GM19099 (cell line): ENCODE measurements around the gene TAF15.
A peak's percentile ranks its signal among the peaks of the same experiment; 100 is the strongest.

Source experiments
- POLR2A ChIP-seq: IDR thresholded peaks from 3 replicates; pipeline ENCODE4 v1.6.1; 2011; ENCODE audit warnings: low read depth; ENCODE audit not compliant: insufficient read length; ENCODE audit errors: extremely low read depth

The TAF15 gene

DNA sequence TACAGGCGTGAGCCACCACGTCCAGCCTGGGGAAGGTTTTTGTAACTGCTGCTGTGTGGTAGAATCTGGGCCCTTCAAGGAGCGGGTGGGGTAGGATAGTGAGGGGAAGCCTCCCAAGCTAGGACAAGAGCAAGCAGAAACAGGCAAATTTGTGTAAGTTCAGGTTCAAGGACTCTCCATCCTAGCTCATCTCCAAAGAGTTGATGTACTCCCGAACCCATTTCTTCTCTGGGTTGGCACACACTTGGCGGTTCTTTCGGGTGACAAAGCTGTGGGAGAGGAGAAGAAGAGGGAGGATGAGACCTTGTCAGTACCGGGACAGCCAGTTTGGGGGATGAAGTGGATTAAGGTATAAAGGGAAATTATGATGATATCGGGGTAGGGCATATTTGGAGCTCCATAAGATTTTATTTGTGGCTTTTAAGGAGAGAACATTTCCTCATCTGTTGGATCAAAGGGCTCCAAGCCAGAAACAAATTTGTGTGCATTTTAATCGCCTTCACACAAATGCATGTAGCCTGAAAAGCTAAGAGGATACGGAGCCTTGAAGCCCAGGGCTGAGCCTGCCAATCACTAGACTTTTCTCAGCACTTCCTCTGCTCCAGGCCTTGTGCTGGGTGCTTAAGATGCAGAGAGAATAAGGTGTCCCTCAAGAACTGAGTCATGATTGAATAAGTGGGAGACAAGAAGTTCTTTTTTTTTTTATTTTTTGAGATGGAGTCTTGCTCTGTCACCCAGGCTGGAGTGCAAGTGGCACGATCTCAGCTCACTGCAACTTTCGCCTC lies 63.1 kb downstream of the TAF15 start:
- TF ChIP-seq POLR2A: no peak

DNA sequence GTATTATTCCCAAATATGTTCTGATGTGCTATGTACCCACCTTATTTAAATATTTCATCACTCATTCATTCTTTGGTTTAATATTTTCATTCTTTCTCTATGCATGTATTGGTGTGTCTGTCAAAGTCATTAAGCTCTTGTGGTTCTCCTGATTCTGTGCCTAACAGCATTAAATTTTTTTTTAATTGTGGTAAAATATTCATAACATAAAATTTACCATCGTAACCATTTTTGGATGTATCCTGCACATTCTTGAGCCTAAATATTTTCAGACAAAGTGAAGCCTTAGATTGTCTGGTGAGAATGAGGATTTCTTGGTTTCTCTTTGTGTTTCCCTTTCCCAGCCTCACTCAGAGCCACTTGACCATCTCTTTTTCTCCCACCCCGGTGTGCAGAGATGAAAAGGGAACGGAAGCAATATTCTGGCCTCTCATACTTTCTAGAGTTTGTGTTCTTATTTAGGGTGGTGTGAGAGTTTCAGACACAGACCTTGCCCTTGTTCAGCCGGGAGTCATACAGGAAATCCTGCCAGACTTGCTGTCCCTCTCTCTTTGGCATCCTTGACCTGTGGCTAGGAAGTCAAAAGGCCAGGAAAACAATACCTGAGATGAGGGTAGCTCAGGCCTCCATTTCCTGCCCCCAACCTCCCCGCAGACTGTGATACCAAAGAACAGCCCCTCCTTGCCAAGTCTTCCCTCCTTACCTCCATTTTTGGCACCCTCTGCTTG lies 66.0 kb downstream of the TAF15 start:
- TF ChIP-seq POLR2A: no peak

DNA sequence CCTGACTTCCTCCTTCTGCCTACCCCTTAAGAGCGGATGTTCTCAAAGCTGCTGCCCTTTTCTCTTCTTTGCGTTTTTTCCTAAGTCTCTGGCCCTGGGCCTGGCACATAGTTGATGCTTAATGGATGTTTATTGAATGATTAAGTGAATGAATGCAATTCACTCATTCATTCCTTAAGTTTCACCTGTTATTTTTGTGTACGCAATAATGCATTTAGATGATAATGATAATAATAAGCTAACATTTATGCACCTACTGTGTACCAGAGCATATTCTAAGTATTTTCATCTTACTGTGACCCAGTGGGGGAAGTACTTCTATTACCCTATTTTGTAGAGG lies 66.5 kb downstream of the TAF15 start:
- no peak for TF ChIP-seq POLR2A

DNA sequence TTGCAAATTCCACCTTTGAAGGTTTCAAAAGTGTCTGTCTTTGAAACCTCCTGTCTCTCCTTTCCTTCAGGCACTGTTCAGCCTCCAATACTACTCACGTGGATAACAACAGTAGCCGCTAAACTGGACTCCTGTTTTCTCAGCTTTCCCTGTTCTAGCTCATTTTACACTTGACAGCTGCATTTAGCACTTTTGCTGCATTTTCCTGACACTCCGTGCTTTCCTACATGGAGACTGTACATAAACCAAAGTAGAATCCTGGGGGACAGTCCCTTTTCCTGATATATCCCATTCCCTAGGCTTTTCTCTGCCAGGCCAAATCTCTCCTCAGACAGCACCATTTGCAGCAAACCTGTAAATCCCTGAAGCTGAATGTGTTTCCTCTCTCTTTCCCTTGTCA lies 67.2 kb downstream of the TAF15 start:
- TF ChIP-seq POLR2A: no peak

DNA sequence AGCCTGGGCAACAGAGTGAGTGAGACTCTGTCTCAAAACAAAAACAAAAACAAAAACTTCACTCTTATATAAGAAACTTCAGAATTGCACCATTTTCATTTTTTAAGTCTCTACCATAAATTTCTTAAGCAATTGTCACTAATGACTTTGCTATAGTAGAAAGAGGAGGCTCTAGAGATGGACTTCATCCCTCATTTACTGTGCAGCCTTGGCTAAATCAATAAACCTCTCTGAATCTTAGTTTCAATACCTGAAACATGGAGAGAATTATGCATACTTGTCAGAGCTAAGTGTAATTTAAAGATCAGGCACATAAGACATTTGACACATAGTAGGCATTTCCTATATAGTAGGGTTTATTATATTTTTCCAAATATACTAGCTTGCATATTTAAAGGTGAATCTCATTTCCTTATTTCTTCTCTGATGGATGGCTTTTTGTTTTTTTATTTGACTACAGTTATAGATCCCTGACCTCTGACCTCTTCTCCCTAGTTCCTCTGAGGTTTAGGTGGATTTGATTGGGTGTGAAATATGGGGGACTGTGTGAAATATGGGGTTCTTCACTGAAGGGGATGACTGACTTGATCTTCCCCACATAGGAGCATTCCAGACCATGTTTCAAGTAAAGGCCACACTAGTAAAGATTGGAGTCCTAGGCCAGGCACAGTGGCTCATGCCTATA lies 68.2 kb downstream of the TAF15 start:
- no peak for TF ChIP-seq POLR2A

DNA sequence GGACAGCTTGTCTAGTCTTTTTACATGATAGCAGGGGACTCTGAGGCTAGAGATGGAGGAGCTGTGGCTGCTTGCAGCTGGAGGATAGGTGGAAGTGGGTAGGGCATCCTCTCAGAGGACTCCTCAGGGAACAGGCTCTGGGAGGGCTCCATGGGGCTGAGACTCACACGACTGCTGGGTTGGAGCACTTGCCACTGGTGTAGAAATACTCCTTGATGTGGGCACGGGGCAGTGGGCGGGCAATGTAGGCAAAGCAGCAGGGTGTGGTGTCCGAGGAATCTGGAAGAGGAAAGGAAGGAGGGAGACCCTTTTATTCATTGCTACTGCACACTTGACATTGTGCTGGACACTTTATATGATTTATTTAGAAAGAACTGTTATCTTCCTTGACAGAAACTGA lies 69.1 kb downstream of the TAF15 start:
- no peak for TF ChIP-seq POLR2A

DNA sequence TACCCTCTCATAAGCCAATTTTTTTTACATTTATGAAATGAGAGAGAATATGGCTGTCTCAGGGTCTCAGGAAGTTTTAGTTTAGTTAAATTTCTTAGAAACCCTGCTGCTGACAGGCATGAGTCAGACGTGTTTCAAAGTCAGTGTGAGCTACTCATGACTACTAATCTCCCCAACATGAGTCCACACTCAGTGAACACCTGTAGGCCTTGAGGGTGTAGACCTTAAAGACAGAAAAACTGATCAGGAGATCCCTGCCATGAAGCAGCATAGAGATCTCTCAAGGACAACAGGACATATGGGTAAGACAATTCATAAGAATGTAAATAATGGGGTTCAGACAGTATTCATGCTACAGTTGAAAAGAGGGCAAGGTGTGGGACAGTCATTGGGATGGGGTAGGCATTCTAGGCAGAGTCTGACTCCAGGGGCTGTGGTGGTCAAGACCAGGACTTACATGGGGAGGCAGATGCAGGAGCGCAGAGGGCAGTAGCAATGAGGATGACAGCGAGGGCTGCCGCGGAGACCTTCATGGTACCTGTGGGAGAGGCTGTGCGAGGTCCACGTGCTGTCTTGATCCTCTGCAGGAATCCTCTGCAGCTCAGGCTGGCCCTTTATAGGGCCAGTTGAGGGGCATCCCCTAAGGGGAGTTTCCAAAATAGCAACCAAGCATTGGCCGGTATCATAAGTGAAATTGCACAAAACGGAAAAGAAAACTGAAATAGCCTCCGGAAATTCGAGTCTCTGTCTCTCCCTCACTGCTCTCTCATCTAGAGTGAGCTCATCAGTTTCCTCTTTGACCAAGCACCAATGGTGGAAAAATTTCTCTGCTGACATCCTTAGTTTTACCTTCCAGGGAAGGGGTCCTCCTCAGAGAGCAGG lies 70.7 kb downstream of the TAF15 start, which contains the start of gene CCL5:
TSS of gene CCL5 (minus strand) at position 588 of the 882 bp plus-strand sequence.
- TF ChIP-seq POLR2A: peak; percentile 95

DNA sequence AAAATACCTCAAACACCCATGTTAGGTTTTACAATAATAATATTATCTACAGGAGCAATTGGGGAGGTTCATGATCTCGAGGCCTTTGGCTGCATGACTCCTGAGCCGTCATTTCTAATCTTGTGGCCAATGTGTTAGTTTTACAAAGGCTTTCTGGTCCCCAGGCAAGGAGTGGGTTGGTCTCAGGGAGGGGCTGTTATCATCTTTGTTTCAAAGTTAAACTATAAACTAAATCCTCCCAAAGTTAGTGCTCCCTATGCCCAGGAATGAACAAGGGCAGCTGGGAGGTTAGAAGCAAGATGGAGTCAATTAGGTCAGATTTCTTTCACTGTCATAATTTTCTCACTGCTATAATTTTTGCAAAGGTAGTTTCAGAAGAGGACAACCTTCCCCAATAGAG lies 80.0 kb downstream of the TAF15 start:
- no peak for TF ChIP-seq POLR2A

DNA sequence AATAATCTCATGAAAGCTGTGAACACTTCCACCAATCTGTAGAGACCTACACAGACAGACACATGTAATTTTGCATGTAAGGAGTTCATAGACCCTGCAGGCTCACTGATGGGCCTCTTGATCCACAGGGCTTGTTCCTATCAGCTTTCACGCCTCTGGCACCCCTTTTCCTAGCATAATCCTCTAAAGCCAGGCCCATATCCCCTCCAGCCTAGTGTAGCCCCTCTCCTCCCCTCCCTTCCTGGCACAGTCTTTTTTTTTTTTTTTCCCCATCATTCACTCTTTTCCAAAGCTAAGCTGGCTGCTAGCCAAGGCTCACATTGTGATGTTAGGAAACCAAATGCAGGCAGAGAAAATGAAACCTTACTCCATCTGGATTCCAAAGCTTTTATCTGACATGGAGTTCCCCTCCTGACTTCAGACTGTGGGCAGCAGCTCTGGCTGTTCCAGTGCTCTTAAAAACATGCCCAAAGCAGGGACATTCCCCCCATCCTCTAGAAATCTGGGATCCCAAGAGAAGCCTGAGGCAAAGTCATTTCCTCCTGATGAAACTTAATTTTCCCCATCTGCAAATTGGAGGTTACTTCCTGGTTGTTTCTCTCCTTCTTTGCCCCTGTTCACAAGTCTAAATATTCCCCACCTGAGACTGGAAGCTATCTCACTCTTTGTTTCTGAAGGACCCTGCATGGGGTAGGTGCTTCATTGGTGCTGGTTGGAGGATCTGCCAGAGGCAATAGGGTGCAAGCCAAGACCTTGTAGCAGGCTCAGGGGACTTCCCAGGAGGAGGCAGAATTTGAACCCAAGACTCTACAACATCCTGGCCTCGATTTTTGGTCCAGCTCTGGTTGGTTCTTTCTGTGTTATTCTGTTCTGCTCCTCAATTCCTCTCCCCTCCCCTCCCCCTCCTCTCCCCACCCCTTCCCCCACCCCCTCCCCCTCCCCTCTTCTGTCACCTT lies 80.8 kb downstream of the TAF15 start:
- no peak for TF ChIP-seq POLR2A

DNA sequence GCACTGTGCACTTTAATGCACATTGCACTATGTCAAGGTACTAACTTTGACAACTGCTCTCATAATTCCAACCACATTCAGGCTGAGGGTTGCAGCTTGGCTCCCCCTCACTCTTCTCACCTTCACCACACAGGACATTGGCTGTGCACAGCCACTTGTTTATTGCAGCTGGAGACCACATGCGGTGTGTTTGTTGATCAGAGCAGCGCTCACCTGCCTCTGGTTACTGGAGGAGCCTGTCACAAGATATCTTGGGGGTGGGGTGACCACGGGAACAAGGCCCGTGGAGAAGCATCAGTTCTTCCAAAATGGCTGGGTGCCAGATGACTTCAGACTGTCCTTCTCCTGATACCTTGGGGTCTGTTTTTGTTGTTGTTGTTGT lies 81.5 kb downstream of the TAF15 start:
- TF ChIP-seq POLR2A: no peak

DNA sequence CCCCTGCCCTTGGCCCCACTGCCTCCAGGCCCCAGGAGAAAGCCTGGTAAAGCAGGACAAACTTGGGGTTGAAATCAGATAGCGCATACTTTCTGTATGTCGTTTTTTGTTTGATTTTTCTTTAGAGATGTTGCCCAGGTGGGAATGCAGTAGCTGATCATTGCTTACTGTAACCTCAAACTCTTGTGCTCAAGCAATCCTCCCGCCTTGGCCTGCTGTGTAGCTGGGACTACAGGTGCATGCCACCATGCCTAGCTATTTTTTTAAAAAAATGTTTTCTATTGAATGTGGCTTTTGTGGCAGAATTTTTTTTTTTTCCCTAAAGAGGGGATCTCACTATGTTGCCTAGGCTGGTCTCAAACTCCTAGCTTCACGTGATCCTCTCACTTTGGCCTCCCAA lies 82.0 kb downstream of the TAF15 start:
- no peak for TF ChIP-seq POLR2A

DNA sequence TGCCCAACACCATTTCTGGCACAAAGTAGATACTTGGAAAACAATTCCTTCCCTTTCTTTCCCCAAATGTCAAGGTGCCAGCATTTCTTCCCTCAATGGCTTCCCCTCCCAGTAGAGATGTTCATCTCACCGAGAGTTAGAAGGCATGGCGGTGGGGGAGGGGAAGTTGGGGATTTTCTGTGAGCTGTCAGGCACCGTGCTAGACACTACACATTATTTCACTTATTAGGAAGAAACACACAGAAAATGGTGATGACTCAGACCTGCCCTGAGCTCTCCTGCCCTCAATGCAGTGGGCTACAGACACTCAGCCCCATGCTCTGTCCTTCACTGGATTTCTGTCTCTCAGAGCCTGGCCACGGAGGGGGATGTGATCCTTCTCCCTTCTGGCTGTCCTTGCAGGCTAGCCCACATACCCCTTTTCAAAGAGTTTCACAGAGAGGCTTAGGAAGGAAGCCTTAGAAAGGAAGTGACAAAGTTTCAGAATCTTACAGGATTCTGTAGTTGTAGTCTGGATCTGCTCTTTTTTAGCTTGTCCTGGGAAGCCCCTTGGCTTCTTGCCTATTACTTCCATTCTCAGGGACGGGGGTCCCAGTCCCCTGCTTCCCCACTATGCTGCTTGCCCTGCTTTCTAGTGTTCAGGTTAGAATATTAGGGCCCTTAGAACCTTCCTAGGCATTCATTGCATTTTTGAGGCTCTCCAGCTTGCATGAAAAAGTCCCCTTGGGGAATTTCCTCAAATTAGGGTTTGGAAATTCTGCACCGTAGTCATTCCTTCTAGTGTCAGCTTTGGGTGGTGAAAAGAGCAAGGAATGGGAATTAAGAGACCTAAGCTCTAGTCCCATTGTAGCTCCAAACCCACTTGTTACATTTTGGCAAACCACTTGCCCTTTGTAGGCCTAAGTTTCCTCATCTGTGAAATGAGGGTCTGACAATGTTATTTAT lies 83.1 kb downstream of the TAF15 start:
- TF ChIP-seq POLR2A: no peak

DNA sequence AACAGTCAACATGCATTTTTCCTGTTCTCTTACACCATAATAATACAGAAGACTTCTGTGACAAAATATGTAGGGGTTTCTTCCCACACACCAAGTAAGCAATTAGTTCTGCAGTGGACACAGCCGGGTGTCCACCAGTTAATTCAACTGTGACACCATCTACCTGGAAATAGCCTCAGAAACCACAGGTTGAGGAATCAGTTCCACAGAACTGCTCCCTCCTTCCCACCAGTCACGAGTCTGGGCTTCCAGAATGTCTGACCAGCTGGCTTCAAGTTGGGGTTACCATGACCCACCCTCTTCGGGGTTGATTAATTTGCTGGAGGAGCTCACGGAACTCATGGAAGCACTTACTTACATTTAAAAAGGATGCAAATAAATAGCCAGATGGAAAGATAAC lies 84.5 kb downstream of the TAF15 start:
- no peak for TF ChIP-seq POLR2A
